Suppressor macrophage (primary cell): ENCODE measurements around the gene ADGRG1.
A peak's percentile ranks its signal among the peaks of the same experiment; 100 is the strongest.

Experiments
- DNase-seq, 4 experiments: peaks; one replicate each; pipeline ENCODE4 v3.0.0-alpha.2; 2020 to 2022

Gene ADGRG1

GRCh38 chr16:57620335-57621231 is 7.8 kb upstream of the ADGRG1 start:
- DNase-seq, result no peak

GRCh38 chr16:57621521-57622271 is 6.7 kb upstream of the ADGRG1 start:
- no peak for DNase-seq

GRCh38 chr16:57622361-57623250 is 5.8 kb upstream of the ADGRG1 start:
- DNase-seq, result no peak

GRCh38 chr16:57623251-57624043 is 5.0 kb upstream of the ADGRG1 start:
- no peak for DNase-seq

GRCh38 chr16:57624044-57624688 is 4.3 kb upstream of the ADGRG1 start:
- DNase-seq, result no peak

GRCh38 chr16:57624806-57625500 is 3.5 kb upstream of the ADGRG1 start:
- DNase-seq, result no peak

GRCh38 chr16:57626420-57627170 is 1.8 kb upstream of the ADGRG1 start:
- no peak for DNase-seq

GRCh38 chr16:57627184-57627871 is 1.1 kb upstream of the ADGRG1 start:
- DNase-seq, result no peak

GRCh38 chr16:57628783-57629293 is 408 bp downstream of the ADGRG1 start:
- DNase-seq, result no peak

GRCh38 chr16:57629516-57630406 is 1.3 kb downstream of the ADGRG1 start:
- DNase-seq, result no peak

- peak in 1 of 4 experiments; percentile 13 for DNase-seq
These were observed 2.0 kb downstream of the ADGRG1 start for GRCh38 chr16:57630407-57630797.

GRCh38 chr16:57630931-57631845 is 2.8 kb downstream of the ADGRG1 start:
- DNase-seq, result no peak

GRCh38 chr16:57632568-57632967 is 4.1 kb downstream of the ADGRG1 start:
- no peak for DNase-seq

- no peak for DNase-seq
These were observed 5.1 kb downstream of the ADGRG1 start for GRCh38 chr16:57633383-57634064.

GRCh38 chr16:57634171-57634570 is 5.7 kb downstream of the ADGRG1 start:
- DNase-seq, result peak in 1 of 4 experiments; percentile 22
